ENCODE measurements around the gene PTPRH. TPM values are rescaled to one million over a fixed set of nuclear protein-coding genes. Genes with fewer than 3 reads are reported as not detected.

Gene PTPRH
- total RNA-seq, 1 experiment from 2014 or later, result 15.9 TPM

DNA sequence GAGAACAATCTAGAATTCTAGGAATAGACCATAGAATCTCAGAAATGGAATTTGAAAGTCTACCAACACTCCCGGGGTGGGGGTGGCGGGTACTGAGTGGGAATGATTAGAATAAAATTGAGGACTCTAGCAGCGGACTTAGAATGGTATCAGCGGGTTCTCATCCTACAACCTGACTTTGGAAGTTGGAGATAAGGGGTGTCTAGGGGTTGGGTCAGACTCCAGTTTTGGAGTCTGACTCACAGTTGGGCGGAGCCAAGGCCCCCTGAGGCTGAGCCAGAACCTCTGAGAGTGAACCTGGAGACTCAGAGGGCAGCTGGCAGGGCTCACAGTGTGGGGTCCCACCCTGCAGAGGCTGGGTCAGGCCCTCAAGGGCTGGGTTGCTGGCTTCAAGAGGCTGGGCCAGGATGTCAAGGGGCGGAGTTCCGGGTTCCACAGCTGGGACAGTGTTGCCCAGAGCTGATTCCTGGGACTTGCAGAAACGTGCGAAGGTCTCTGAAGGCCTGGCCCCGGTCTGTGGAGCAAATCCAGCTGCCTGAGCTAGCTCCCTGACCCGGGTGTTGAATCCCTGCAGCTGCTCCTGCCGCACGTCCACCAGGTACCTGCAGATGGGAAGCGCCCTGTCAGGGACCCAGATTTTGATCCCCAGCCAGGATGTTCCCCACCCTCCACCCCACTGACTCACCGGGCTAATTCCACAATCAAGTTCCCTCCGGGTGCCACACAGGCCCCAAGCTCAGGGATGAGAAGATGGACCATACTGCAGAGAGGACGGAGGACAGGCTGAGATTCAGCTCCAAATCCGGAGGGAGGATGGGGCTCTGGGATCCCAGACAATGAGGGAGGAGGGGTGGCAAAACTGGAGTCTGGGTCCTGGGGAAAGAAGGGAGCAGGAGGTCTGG, 50.2 kb downstream of the PTPRH start:
- no peak overlapping the region for H2AFZ ChIP-seq (ENCODE audit: low read depth, low read length, poor library complexity, severe bottlenecking)

More for the DNA sequence above, 50.2 kb downstream of the PTPRH start:
- H3K9me2 ChIP-seq (ENCODE audit: insufficient read depth), result no peaks in the 10 kb centered on the region
- BruUV-seq (replicated peaks), result TSS peak; percentile 63
- ATAC-seq, result peak; percentile 51
- intact Hi-C loops (cut with micrococcal nuclease), result loop anchor here (5.0 kb wide), 1 partner anchor 77 kb away; no protein-coding TSS in a partner anchor
- no peaks in the 10 kb centered on the region for H3K9me3 ChIP-seq (ENCODE audit: control insufficient read depth in 1 of 2, insufficient read depth in 1 of 2, low read depth in 1 of 2, low read length in 2 of 2)
- peak overlapping the region; percentile 67 to 74 for H3K4me3 ChIP-seq (replicated peaks in 1 of 2; ENCODE audit: low read depth in 1 of 2, low read length in 2 of 2)
- peak overlapping the region; percentile 81 for H3K9ac ChIP-seq (ENCODE audit: low read length)
- H3K4me2 ChIP-seq (ENCODE audit: low read length), result peak overlapping the region; percentile 96
- POLR2A ChIA-PET, result interaction anchor here (0.5 to 2.9 kb wide), 7 partner anchors 12 to 472 kb away, joined by 3 to 24 read pairs (median 4); partner anchors contain the start of genes PPP6R1 and PTPRH
- TF ChIP-seq TCF7L2 (IDR thresholded peaks at IDR 0.05; ENCODE audit: borderline replicate concordance, extremely low read depth, insufficient read depth, insufficient read length) (no peak), EGR1 (IDR thresholded peaks at IDR 0.05; ENCODE audit: low read depth) (no peak), FOSL1 (IDR thresholded peaks at IDR 0.05; ENCODE audit: low read depth) (no peak), REST (IDR thresholded peaks at IDR 0.05; ENCODE audit: low read depth) (no peak), POLR2AphosphoS5 (IDR thresholded peaks at IDR 0.05; ENCODE audit: low read depth, low read length) (peak; percentile 72), YY1 (IDR thresholded peaks at IDR 0.05; ENCODE audit: extremely low read depth, insufficient replicate concordance, low read depth, low read length) (no peak), ZNF274 (IDR thresholded peaks at IDR 0.05; ENCODE audit: low read depth, low read length) (no peak), CBX3 (IDR thresholded peaks at IDR 0.05; ENCODE audit: low read depth) (no peak)
- H3K79me2 ChIP-seq (ENCODE audit: insufficient read depth, low read length), result peaks cover 12% of the 10 kb centered on the region
- CTCF ChIA-PET, result interaction anchor here (0.6 to 3.0 kb wide), 8 partner anchors 12 to 69 kb away, joined by 3 to 53 read pairs (median 4); partner anchors contain the start of genes PTPRH and TNNT1
- RAD21 ChIA-PET (ENCODE audit: low non-redundant PET in 1 of 2, low total read pairs in 2 of 2, uncharacterized antibody in 2 of 2, unreplicated experiment in 2 of 2), result interaction anchor here (1.4 to 2.6 kb wide), 3 partner anchors 12 to 18 kb away, joined by 9 to 13 read pairs (median 11); no protein-coding TSS in a partner anchor
- H3K27ac ChIP-seq (ENCODE audit: low read depth, low read length), result peak overlapping the region; percentile 78
- H3K36me3 ChIP-seq (ENCODE audit: control insufficient read depth in 1 of 2, insufficient read depth in 2 of 2, low read length in 2 of 2), result no peaks in the 10 kb centered on the region; a peak in 1 of 4 replicates
- DNase-seq (ENCODE audit: low read depth, low spot score), result no peak
- H3K27me3 ChIP-seq (ENCODE audit: insufficient read depth, low read length), result no peaks in the 10 kb centered on the region
- peaks cover 13 to 51% of the 10 kb centered on the region in 2 experiments for H3K4me1 ChIP-seq (ENCODE audit: control insufficient read depth in 1 of 2, insufficient read depth in 2 of 2, low read length in 2 of 2)
- H4K20me1 ChIP-seq (ENCODE audit: insufficient read depth), result no peaks in the 10 kb centered on the region
